Activated CD4-positive, alpha-beta T cell treated with anti-CD3 and anti-CD28 coated beads, Interleukin-2, amount 10 ng/mL, durations not matched to agents 7 days and 5 days (primary cell): ENCODE results near the gene B4GALNT4. TPM values are rescaled to one million over a fixed set of nuclear protein-coding genes. Genes with fewer than 3 reads are reported as not detected.
"Not testable (repeated sequence)": the region's sequence is repeated elsewhere in the genome, so short reads cannot be mapped to it uniquely, and the experiment has no call there.

ENCODE experiments used
- CTCF ChIA-PET: fragments of 350-600 bp; sonication (Branson Sonifier 250); formaldehyde crosslinking; loops from one replicate; lab custom pipeline; 2021; ENCODE audit warnings: antibody characterized with exemption; lab: Charles Lee
- POLR2A ChIA-PET: fragments of 350-600 bp; sonication (Branson Sonifier 250); formaldehyde crosslinking; loops from one replicate; lab custom pipeline; 2021; ENCODE audit warnings: antibody characterized with exemption; lab: Charles Lee
- DNase-seq: peaks from one replicate; pipeline ENCODE4 v3.0.0-alpha.2; 2020
- H3K27ac Mint-ChIP-seq: one replicate; pipeline ENCODE4 v1.8.0; 2021; ENCODE audit warnings: mild to moderate bottlenecking, moderate library complexity, mixed read lengths
- H3K27me3 Mint-ChIP-seq: one replicate; pipeline ENCODE4 v1.8.0; 2021; ENCODE audit warnings: mixed read lengths
- H3K36me3 Mint-ChIP-seq: one replicate; pipeline ENCODE4 v1.8.0; 2021; ENCODE audit warnings: low read depth, mixed read lengths
- H3K4me1 Mint-ChIP-seq: one replicate; pipeline ENCODE4 v1.8.0; 2021; ENCODE audit warnings: mixed read lengths
- H3K4me3 Mint-ChIP-seq: one replicate; pipeline ENCODE4 v1.8.0; 2021; ENCODE audit warnings: mild to moderate bottlenecking, moderate library complexity, mixed read lengths
- H3K9me3 Mint-ChIP-seq: one replicate; pipeline ENCODE4 v1.8.0; 2021; ENCODE audit warnings: mixed read lengths
- total RNA-seq, 2 experiments: library from RNA; stranded (reverse); gene quantifications; one replicate each; pipeline ENCODE4 v1.2.3, GENCODE V29; 2021

Gene B4GALNT4
- total RNA-seq, 2 experiments from 2014 or later = 1.5 to 1.6 TPM

- ChIA-PET CTCF (no interaction called here), POLR2A (no interaction called here)
- Mint-ChIP-seq H3K27me3 (peaks cover 8% of the 10 kb centered on the region), H3K9me3 (peaks cover 2% of the 10 kb centered on the region), H3K27ac (no peak overlapping the region), H3K36me3 (no peaks in the 10 kb centered on the region), H3K4me1 (peaks cover 5% of the 10 kb centered on the region), H3K4me3 (no peak overlapping the region)
- DNase-seq = no peak
Measured at GRCh38 chr11:394858-395655, 25.8 kb downstream of the B4GALNT4 start.

DNA sequence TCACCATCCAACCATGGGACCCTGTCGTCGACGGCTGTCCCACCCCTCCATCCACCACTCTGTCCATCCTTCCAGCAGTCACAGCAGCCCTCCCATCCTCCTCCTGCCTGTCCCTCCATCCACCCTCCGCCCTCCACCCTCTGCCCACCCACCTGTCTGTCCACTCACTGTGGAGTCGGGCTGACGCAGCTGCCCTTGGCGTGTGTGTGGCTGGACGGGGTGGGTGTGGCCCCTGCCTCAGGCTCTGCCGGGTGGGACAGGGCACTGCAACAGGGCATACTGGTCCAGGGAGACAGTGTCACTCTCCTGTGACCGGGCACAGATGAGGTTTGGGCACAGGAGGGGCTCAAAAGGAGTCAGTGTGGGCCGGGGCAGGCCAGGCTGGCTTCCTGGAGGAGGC lies 26.6 kb downstream of the B4GALNT4 start:
- peaks cover 2% of the 10 kb centered on the region for H3K9me3 Mint-ChIP-seq
- POLR2A ChIA-PET = interaction anchor here (1.6 kb wide), 1 partner anchor 189 kb away, joined by 4 read pairs; the partner anchor contains the start of genes BET1L and RIC8A
- no peak overlapping the region for H3K4me3 Mint-ChIP-seq
- CTCF ChIA-PET = interaction anchor here (0.6 to 2.3 kb wide), 5 partner anchors 11 to 283 kb away, joined by 3 to 17 read pairs (median 3); no protein-coding TSS in a partner anchor
- H3K27ac Mint-ChIP-seq = peak overlapping the region; percentile 9
- H3K36me3 Mint-ChIP-seq = no peaks in the 10 kb centered on the region
- DNase-seq = no peak
- peaks cover 5% of the 10 kb centered on the region for H3K4me1 Mint-ChIP-seq
- peaks cover 8% of the 10 kb centered on the region for H3K27me3 Mint-ChIP-seq

DNA sequence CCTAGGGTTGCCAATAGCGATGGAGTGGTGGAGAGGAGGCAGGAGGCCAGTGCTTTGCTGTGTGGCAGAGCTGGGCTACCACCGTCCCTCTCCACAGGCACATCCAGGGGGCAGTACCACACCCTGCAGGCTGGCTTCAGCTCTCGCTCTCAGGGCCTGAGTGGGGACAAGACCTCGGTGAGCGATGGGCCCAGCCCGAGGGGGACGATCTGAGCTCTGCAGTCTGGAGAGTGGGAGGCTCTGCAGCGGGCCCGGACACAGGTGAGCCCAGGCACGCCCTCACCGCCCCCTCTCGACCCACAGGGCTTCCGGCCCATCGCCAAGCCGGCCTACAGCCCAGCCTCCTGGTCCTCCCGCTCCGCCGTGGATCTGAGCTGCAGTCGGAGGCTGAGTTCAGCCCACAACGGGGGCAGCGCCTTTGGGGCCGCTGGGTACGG lies 27.2 kb downstream of the B4GALNT4 start:
- DNase-seq = no peak
- Mint-ChIP-seq H3K36me3 (no peaks in the 10 kb centered on the region), H3K4me1 (peaks cover 5% of the 10 kb centered on the region), H3K27ac (no peak overlapping the region), H3K27me3 (peaks cover 8% of the 10 kb centered on the region), H3K4me3 (no peak overlapping the region), H3K9me3 (peaks cover 2% of the 10 kb centered on the region)
- CTCF ChIA-PET = interaction anchor here (0.5 to 2.3 kb wide), 18 partner anchors 10 to 283 kb away, joined by 3 to 17 read pairs (median 4); no protein-coding TSS in a partner anchor
- POLR2A ChIA-PET = interaction anchor here (0.9 to 1.6 kb wide), 2 partner anchors 11 to 189 kb away, joined by 4 read pairs; partner anchors contain the start of genes BET1L and RIC8A

DNA sequence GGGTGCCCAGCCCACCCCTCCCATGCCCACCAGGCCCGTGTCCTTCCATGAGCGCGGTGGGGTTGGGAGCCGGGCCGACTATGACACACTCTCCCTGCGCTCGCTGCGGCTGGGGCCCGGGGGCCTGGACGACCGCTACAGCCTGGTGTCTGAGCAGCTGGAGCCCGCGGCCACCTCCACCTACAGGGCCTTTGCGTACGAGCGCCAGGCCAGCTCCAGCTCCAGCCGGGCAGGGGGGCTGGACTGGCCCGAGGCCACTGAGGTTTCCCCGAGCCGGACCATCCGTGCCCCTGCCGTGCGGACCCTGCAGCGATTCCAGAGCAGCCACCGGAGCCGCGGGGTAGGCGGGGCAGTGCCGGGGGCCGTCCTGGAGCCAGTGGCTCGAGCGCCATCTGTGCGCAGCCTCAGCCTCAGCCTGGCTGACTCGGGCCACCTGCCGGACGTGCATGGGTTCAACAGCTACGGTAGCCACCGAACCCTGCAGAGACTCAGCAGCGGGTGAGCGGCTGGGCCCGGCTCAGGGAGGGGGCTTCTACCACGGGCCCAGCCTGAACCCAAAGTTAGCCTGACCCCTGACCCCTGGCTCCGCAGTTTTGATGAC lies 27.7 kb downstream of the B4GALNT4 start:
- POLR2A ChIA-PET = interaction anchor here (0.6 to 1.6 kb wide), 3 partner anchors 10 to 190 kb away, joined by 3 to 4 read pairs (median 4); partner anchors contain the start of genes BET1L and RIC8A
- Mint-ChIP-seq H3K4me3 (no peak overlapping the region), H3K27me3 (peaks cover 8% of the 10 kb centered on the region), H3K9me3 (peaks cover 2% of the 10 kb centered on the region), H3K27ac (no peak overlapping the region), H3K4me1 (peaks cover 5% of the 10 kb centered on the region), H3K36me3 (no peaks in the 10 kb centered on the region)
- peak; percentile 57 for DNase-seq
- CTCF ChIA-PET = interaction anchor here (0.6 to 2.3 kb wide), 17 partner anchors 9 to 146 kb away, joined by 3 to 17 read pairs (median 4); no protein-coding TSS in a partner anchor

GRCh38 chr11:398826-399225 lies 29.5 kb downstream of the B4GALNT4 start:
- no peak for DNase-seq
- no peak overlapping the region for H3K27ac Mint-ChIP-seq
- POLR2A ChIA-PET = no interaction called here
- H3K4me1 Mint-ChIP-seq = peaks cover 5% of the 10 kb centered on the region
- CTCF ChIA-PET = interaction anchor here (0.8 to 1.0 kb wide), 2 partner anchors 49 to 120 kb away, joined by 3 read pairs; no protein-coding TSS in a partner anchor
- no peaks in the 10 kb centered on the region for H3K36me3 Mint-ChIP-seq
- peaks cover 2% of the 10 kb centered on the region for H3K9me3 Mint-ChIP-seq
- H3K4me3 Mint-ChIP-seq = no peak overlapping the region
- H3K27me3 Mint-ChIP-seq = peaks cover 8% of the 10 kb centered on the region

GRCh38 chr11:399731-400211 lies 30.5 kb downstream of the B4GALNT4 start:
- no peak overlapping the region for H3K27ac Mint-ChIP-seq
- CTCF ChIA-PET = interaction anchor here (1.0 kb wide), 1 partner anchor 119 kb away, joined by 3 read pairs; no protein-coding TSS in a partner anchor
- POLR2A ChIA-PET = no interaction called here

DNA sequence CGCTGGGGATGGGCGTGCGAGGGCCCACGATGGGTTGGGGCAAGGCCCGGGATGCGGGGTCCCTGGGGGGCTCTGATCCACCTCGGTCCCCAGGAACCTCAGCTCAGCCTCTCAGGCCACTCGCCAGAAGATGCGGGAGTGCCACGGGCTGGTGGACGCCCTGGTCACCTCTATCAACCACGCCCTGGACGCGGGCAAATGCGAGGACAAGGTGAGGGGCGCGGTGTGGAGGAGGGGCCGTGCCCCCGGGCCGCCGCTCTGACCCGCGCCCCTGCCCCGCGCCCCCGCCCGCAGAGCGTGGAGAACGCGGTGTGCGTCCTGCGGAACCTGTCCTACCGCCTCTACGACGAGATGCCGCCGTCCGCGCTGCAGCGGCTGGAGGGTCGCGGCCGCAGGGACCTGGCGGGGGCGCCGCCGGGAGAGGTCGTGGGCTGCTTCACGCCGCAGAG lies 31.0 kb downstream of the B4GALNT4 start:
- no peak overlapping the region for H3K27ac Mint-ChIP-seq
- H3K4me1 Mint-ChIP-seq = peaks cover 5% of the 10 kb centered on the region
- no peak for DNase-seq
- ChIA-PET POLR2A (no interaction called here), CTCF (no interaction called here)
- H3K9me3 Mint-ChIP-seq = peaks cover 2% of the 10 kb centered on the region
- peaks cover 8% of the 10 kb centered on the region for H3K27me3 Mint-ChIP-seq
- no peak overlapping the region for H3K4me3 Mint-ChIP-seq
- no peaks in the 10 kb centered on the region for H3K36me3 Mint-ChIP-seq

More at GRCh38 chr11:399731-400211, 30.5 kb downstream of the B4GALNT4 start:
- Mint-ChIP-seq H3K27me3 (peaks cover 8% of the 10 kb centered on the region), H3K9me3 (peaks cover 2% of the 10 kb centered on the region), H3K4me1 (peaks cover 5% of the 10 kb centered on the region), H3K36me3 (no peaks in the 10 kb centered on the region), H3K4me3 (no peak overlapping the region)
- DNase-seq = no peak

GRCh38 chr11:401196-401595 lies 31.9 kb downstream of the B4GALNT4 start:
- H3K4me3 Mint-ChIP-seq, CTCF ChIA-PET, H3K27me3 Mint-ChIP-seq, POLR2A ChIA-PET, H3K27ac Mint-ChIP-seq, H3K36me3 Mint-ChIP-seq, H3K4me1 Mint-ChIP-seq, H3K9me3 Mint-ChIP-seq, DNase-seq: not testable (repeated sequence)

DNA sequence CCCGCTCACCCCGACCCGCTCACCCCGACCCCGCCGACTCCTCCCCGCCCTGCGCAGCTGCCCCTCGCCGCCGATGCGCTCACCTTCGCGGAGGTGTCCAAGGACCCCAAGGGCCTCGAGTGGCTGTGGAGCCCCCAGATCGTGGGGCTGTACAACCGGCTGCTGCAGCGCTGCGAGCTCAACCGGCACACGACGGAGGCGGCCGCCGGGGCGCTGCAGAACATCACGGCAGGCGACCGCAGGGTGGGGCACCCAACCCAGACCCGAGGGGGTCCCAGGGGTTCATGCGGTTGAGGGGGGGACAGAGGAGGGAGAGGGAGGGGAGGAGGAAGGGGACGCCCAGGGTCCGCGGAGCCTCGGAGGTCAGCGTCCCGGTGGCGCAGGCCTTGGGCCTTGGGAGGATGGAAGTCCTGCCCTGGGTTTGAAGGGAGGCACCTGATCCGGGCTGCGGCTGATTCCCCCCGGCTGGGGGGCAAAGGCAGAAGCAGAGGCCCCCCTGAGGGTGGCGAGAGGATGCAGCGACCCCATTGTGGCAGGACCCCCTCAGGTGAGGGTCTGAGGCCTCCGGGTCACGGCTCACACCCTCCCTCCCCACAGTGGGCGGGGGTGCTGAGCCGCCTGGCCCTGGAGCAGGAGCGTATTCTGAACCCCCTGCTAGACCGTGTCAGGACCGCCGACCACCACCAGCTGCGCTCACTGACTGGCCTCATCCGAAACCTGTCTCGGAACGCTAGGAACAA lies 33.9 kb downstream of the B4GALNT4 start:
- DNase-seq = no peak
- Mint-ChIP-seq H3K9me3 (no peaks in the 10 kb centered on the region), H3K27ac (no peak overlapping the region), H3K4me1 (peaks cover 10% of the 10 kb centered on the region), H3K36me3 (peaks cover 2% of the 10 kb centered on the region), H3K27me3 (peaks cover 6% of the 10 kb centered on the region), H3K4me3 (no peak overlapping the region)
- CTCF ChIA-PET = interaction anchor here (1.0 to 2.0 kb wide), 3 partner anchors 10 to 104 kb away, joined by 3 to 4 read pairs (median 3); no protein-coding TSS in a partner anchor
- POLR2A ChIA-PET = no interaction called here

- peaks cover 2% of the 10 kb centered on the region for H3K36me3 Mint-ChIP-seq
- ChIA-PET CTCF (interaction anchor here (1.0 to 2.0 kb wide), 4 partner anchors 11 to 114 kb away, joined by 3 to 4 read pairs (median 3); no protein-coding TSS in a partner anchor), POLR2A (no interaction called here)
- no peak for DNase-seq
- H3K4me1 Mint-ChIP-seq = peaks cover 10% of the 10 kb centered on the region
- no peak overlapping the region for H3K4me3 Mint-ChIP-seq
- H3K27me3 Mint-ChIP-seq = peaks cover 6% of the 10 kb centered on the region
- peak overlapping the region; percentile 64 for H3K27ac Mint-ChIP-seq
- no peaks in the 10 kb centered on the region for H3K9me3 Mint-ChIP-seq
Measured at GRCh38 chr11:403761-404431, 34.6 kb downstream of the B4GALNT4 start.

DNA sequence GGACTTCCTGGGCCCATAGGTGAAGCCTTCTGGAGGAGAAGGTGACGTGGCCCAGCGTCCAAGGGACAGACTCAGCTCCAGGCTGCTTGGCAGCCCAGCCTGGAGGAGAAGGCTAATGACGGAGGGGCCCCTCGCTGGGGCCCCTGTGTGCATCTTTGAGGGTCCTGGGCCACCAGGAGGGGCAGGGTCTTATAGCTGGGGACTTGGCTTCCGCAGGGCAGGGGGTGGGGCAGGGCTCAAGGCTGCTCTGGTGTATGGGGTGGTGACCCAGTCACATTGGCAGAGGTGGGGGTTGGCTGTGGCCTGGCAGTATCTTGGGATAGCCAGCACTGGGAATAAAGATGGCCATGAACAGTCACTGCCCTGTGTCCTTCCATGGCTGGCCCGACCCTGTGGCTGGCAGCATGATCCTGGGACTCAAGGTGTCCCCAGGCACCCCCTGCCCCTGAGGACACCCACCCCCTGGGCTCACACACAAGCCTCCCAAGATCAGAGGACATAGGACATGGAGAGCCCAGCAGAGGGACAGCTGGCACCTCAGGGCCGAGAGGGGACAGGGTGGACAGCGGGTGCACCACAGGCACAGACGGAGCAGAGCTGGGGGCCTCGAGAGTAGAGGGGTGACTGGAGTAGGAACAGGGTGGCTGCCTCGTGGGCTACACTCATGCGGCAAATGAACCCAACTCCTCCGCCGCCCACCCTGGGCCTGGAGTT lies 35.4 kb downstream of the B4GALNT4 start:
- Mint-ChIP-seq H3K27ac (peak overlapping the region; percentile 64), H3K4me3 (no peak overlapping the region), H3K9me3 (no peaks in the 10 kb centered on the region), H3K36me3 (peaks cover 2% of the 10 kb centered on the region), H3K4me1 (peaks cover 11% of the 10 kb centered on the region), H3K27me3 (peaks cover 2% of the 10 kb centered on the region)
- POLR2A ChIA-PET = no interaction called here
- no peak for DNase-seq
- CTCF ChIA-PET = interaction anchor here (1.1 to 3.3 kb wide), 3 partner anchors 8 to 113 kb away, joined by 3 to 17 read pairs (median 4); no protein-coding TSS in a partner anchor
